Measurements from ENCODE around the gene ZNF35. TPM values are rescaled to one million over a fixed set of nuclear protein-coding genes. Genes with fewer than 3 reads are reported as not detected.

The ZNF35 gene
- total RNA-seq, 3 donors from 2014 or later: 4.9 to 8.0 (median 6.0) TPM

GRCh38 chr3:44632193-44632592 is 16.3 kb upstream of the ZNF35 start:
- H3K4me3 ChIP-seq: no peak overlapping the region
- peaks cover 6% of the 10 kb centered on the region for H3K9me3 ChIP-seq
- DNase-seq: no peak
- no peak for ATAC-seq
- no peaks in the 10 kb centered on the region for H3K36me3 ChIP-seq (ENCODE audit: low read depth)
- TF ChIP-seq CTCF (IDR thresholded peaks at IDR 0.05): no peak
- H3K4me1 ChIP-seq (ENCODE audit: low read depth): no peaks in the 10 kb centered on the region
- intact Hi-C loops (cut with DNase I, micrococcal nuclease): no loop called here

- TF ChIP-seq CTCF (IDR thresholded peaks at IDR 0.05): no peak
- DNase-seq (no peak), ATAC-seq (no peak)
- Histone ChIP-seq H3K36me3 (ENCODE audit: low read depth) (peaks cover 14% of the 10 kb centered on the region), H3K4me3 (no peak overlapping the region), H3K9me3 (peaks cover 83% of the 10 kb centered on the region), H3K4me1 (ENCODE audit: low read depth) (no peaks in the 10 kb centered on the region)
- intact Hi-C loops (cut with DNase I, micrococcal nuclease): no loop called here
Observed at GRCh38 chr3:44642337-44642736, 6.2 kb upstream of the ZNF35 start.

- peaks cover 81% of the 10 kb centered on the region for H3K9me3 ChIP-seq
- intact Hi-C loops (cut with DNase I, micrococcal nuclease): no loop called here
- H3K4me1 ChIP-seq (ENCODE audit: low read depth): no peaks in the 10 kb centered on the region
- no peak for TF ChIP-seq CTCF (IDR thresholded peaks at IDR 0.05)
- peaks cover 14% of the 10 kb centered on the region for H3K36me3 ChIP-seq (ENCODE audit: low read depth)
- DNase-seq: no peak
- H3K4me3 ChIP-seq: no peak overlapping the region
- ATAC-seq: no peak
Observed at GRCh38 chr3:44643024-44643423, 5.5 kb upstream of the ZNF35 start.

GRCh38 chr3:44647771-44648170 is 761 bp upstream of the ZNF35 start:
- no peak for DNase-seq
- Histone ChIP-seq H3K9me3 (peaks cover 35% of the 10 kb centered on the region), H3K36me3 (ENCODE audit: low read depth) (peaks cover under 1% of the 10 kb centered on the region), H3K4me3 (no peak overlapping the region), H3K4me1 (ENCODE audit: low read depth) (peaks cover 4% of the 10 kb centered on the region)
- intact Hi-C loops (cut with DNase I, micrococcal nuclease): no loop called here
- ATAC-seq: no peak
- no peak for TF ChIP-seq CTCF (IDR thresholded peaks at IDR 0.05)

GRCh38 chr3:44649709-44650108 is 1.2 kb downstream of the ZNF35 start:
- Histone ChIP-seq H3K9me3 (peaks cover 16% of the 10 kb centered on the region), H3K4me3 (no peak overlapping the region), H3K4me1 (ENCODE audit: low read depth) (peaks cover 4% of the 10 kb centered on the region), H3K36me3 (ENCODE audit: low read depth) (no peaks in the 10 kb centered on the region)
- TF ChIP-seq CTCF (IDR thresholded peaks at IDR 0.05): no peak
- ATAC-seq (no peak), DNase-seq (no peak)
- intact Hi-C loops (cut with DNase I, micrococcal nuclease): no loop called here

GRCh38 chr3:44654039-44654438 is 5.5 kb downstream of the ZNF35 start:
- no peak overlapping the region for H3K4me3 ChIP-seq
- peaks cover 8% of the 10 kb centered on the region for H3K36me3 ChIP-seq (ENCODE audit: low read depth)
- DNase-seq (no peak), ATAC-seq (no peak)
- intact Hi-C loops (cut with DNase I, micrococcal nuclease): no loop called here
- TF ChIP-seq CTCF (IDR thresholded peaks at IDR 0.05): no peak
- H3K9me3 ChIP-seq: peaks cover 10% of the 10 kb centered on the region
- peaks cover 4% of the 10 kb centered on the region for H3K4me1 ChIP-seq (ENCODE audit: low read depth)
